WTC11 (cell line): ENCODE measurements around the gene PARS2.

Experiments
- NR2C2 ChIP-seq: sonication (generic); formaldehyde crosslinking; IDR thresholded peaks from 2 replicates; pipeline ENCODE4 v1.8.0; 2022; ENCODE audit warnings: mild to moderate bottlenecking, missing genetic modification reagents
- ZNF138 ChIP-seq: sonication (generic); formaldehyde crosslinking; conservative IDR thresholded peaks from 2 replicates; pipeline ENCODE4 v1.8.1; 2022; ENCODE audit warnings: mild to moderate bottlenecking, moderate library complexity, missing genetic modification reagents
- TF ChIP-seq, protein P1 (sequence below): fragments of 200-600 bp; IDR thresholded peaks from 2 replicates; pipeline ENCODE4 v1.8.0; 2022; ENCODE audit warnings: antibody characterized with exemption
- TF ChIP-seq, protein P2 (sequence below): sonication (generic); formaldehyde crosslinking; IDR thresholded peaks from 2 replicates; pipeline ENCODE4 v1.8.0; 2022; ENCODE audit warnings: mild to moderate bottlenecking, missing genetic modification reagents
- TF ChIP-seq, protein P3 (sequence below): sonication (generic); formaldehyde crosslinking; IDR thresholded peaks from 2 replicates; pipeline ENCODE4 v1.8.1; 2023; ENCODE audit warnings: mild to moderate bottlenecking, missing genetic modification reagents, borderline replicate concordance
- TF ChIP-seq, protein P4 (sequence below): sonication (generic); formaldehyde crosslinking; IDR thresholded peaks from 2 replicates; pipeline ENCODE4 v1.8.1; 2023; ENCODE audit warnings: mild to moderate bottlenecking, missing genetic modification reagents
- TF ChIP-seq, protein P5 (sequence below): sonication (generic); formaldehyde crosslinking; conservative IDR thresholded peaks from 2 replicates; pipeline ENCODE4 v1.8.1; 2022; ENCODE audit warnings: mild to moderate bottlenecking, missing genetic modification reagents

DNA sequence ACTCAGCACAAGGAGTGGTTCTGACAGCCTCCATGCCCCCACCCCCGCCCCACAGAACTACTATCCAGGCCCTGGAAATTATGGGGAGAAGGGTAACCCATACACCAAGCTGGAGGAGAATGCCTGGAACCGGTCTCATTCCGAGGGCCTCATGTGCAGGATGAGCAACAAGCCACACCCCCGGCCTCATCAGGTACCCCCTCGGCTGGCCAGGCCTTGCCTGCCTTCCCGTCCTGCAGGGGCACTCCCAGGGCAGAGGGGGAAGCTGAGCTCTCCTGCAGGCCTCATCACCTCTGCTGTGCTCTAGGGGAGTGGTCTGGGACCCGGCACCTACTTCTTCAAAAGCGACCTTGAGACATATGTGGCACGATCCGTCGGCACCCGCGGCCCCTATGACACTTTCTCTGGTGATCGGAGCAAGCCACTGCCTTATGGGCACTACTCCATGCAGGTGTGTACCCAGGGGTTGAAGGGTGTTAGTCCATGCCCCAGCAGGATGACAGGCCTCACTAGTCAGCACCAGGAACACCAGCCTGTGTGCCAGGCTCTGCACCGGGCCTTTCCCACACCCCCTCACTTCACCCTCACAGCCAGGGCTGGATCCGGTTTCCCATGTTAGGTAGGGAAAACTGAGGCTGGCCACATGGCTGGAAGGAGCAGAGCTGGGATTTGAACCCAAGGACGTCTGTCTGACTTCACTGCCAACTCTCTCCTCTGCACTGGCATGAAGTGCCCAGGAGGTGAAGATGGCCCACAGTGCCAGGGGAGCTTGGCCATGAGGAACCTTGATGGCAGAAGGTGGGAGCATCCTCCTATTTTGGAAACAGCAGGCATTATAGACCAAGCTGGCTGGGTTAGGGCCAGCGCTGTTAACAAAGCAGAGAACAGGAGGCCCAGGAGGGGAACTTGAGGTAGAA is 47.7 kb upstream of the PARS2 start:
- TF ChIP-seq, protein P1, sequence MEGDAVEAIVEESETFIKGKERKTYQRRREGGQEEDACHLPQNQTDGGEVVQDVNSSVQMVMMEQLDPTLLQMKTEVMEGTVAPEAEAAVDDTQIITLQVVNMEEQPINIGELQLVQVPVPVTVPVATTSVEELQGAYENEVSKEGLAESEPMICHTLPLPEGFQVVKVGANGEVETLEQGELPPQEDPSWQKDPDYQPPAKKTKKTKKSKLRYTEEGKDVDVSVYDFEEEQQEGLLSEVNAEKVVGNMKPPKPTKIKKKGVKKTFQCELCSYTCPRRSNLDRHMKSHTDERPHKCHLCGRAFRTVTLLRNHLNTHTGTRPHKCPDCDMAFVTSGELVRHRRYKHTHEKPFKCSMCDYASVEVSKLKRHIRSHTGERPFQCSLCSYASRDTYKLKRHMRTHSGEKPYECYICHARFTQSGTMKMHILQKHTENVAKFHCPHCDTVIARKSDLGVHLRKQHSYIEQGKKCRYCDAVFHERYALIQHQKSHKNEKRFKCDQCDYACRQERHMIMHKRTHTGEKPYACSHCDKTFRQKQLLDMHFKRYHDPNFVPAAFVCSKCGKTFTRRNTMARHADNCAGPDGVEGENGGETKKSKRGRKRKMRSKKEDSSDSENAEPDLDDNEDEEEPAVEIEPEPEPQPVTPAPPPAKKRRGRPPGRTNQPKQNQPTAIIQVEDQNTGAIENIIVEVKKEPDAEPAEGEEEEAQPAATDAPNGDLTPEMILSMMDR: no peak
- TF ChIP-seq ZNF138 (CRISPR knock-in tag) (no peak), NR2C2 (CRISPR knock-in tag) (no peak)
- TF ChIP-seq, protein P2, sequence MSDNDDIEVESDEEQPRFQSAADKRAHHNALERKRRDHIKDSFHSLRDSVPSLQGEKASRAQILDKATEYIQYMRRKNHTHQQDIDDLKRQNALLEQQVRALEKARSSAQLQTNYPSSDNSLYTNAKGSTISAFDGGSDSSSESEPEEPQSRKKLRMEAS (CRISPR knock-in tag): no peak
- TF ChIP-seq, protein P3, sequence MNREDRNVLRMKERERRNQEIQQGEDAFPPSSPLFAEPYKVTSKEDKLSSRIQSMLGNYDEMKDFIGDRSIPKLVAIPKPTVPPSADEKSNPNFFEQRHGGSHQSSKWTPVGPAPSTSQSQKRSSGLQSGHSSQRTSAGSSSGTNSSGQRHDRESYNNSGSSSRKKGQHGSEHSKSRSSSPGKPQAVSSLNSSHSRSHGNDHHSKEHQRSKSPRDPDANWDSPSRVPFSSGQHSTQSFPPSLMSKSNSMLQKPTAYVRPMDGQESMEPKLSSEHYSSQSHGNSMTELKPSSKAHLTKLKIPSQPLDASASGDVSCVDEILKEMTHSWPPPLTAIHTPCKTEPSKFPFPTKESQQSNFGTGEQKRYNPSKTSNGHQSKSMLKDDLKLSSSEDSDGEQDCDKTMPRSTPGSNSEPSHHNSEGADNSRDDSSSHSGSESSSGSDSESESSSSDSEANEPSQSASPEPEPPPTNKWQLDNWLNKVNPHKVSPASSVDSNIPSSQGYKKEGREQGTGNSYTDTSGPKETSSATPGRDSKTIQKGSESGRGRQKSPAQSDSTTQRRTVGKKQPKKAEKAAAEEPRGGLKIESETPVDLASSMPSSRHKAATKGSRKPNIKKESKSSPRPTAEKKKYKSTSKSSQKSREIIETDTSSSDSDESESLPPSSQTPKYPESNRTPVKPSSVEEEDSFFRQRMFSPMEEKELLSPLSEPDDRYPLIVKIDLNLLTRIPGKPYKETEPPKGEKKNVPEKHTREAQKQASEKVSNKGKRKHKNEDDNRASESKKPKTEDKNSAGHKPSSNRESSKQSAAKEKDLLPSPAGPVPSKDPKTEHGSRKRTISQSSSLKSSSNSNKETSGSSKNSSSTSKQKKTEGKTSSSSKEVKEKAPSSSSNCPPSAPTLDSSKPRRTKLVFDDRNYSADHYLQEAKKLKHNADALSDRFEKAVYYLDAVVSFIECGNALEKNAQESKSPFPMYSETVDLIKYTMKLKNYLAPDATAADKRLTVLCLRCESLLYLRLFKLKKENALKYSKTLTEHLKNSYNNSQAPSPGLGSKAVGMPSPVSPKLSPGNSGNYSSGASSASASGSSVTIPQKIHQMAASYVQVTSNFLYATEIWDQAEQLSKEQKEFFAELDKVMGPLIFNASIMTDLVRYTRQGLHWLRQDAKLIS: no peak
- TF ChIP-seq, protein P4, sequence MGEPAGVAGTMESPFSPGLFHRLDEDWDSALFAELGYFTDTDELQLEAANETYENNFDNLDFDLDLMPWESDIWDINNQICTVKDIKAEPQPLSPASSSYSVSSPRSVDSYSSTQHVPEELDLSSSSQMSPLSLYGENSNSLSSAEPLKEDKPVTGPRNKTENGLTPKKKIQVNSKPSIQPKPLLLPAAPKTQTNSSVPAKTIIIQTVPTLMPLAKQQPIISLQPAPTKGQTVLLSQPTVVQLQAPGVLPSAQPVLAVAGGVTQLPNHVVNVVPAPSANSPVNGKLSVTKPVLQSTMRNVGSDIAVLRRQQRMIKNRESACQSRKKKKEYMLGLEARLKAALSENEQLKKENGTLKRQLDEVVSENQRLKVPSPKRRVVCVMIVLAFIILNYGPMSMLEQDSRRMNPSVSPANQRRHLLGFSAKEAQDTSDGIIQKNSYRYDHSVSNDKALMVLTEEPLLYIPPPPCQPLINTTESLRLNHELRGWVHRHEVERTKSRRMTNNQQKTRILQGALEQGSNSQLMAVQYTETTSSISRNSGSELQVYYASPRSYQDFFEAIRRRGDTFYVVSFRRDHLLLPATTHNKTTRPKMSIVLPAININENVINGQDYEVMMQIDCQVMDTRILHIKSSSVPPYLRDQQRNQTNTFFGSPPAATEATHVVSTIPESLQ (CRISPR knock-in tag): no peak
- TF ChIP-seq, protein P5, sequence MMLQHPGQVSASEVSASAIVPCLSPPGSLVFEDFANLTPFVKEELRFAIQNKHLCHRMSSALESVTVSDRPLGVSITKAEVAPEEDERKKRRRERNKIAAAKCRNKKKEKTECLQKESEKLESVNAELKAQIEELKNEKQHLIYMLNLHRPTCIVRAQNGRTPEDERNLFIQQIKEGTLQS (CRISPR knock-in tag): no peak
